SK-N-SH (cell line): ENCODE measurements around the gene TRAPPC6A.

Experiments
- CTCF ChIP-seq: fragments of 200-600 bp; sonication (generic); IDR thresholded peaks from 2 replicates; pipeline ENCODE4 v1.6.1; 2017; ENCODE audit warnings: antibody characterized with exemption, mild to moderate bottlenecking, moderate library complexity
- EP300 ChIP-seq, 2 experiments: IDR thresholded peaks; 2 replicates each; pipeline versions ENCODE4 v1.4.0 to v1.6.1; 2012; ENCODE audit warnings: borderline replicate concordance in 1 of 2, low read depth in 1 of 2, low read length in 1 of 2
- EZH2phosphoT487 ChIP-seq: fragments of 200-600 bp; sonication (generic); IDR thresholded peaks from 2 replicates; pipeline ENCODE4 v1.6.1; 2017; ENCODE audit warnings: low read depth, mixed run types, mild to moderate bottlenecking, antibody characterized with exemption, moderate library complexity, borderline replicate concordance
- FOXM1 ChIP-seq: IDR thresholded peaks from 2 replicates; pipeline ENCODE4 v1.4.0; 2012; ENCODE audit warnings: low read depth, mild to moderate bottlenecking
- JUND ChIP-seq: IDR thresholded peaks from 2 replicates; pipeline ENCODE4 v1.4.0; 2012
- MAX ChIP-seq: IDR thresholded peaks from 2 replicates; pipeline ENCODE4 v1.4.0; 2012; ENCODE audit warnings: low read depth
- POLR2AphosphoS5 ChIP-seq: IDR thresholded peaks from 2 replicates; pipeline ENCODE4 v1.6.1; 2012; ENCODE audit warnings: low read depth, low read length
- RCOR1 ChIP-seq: fragments of 150-350 bp; IDR thresholded peaks from 2 replicates; pipeline ENCODE4 v1.6.1; 2017; ENCODE audit warnings: antibody characterized with exemption, low read length
- TF ChIP-seq, protein P1 (sequence below): IDR thresholded peaks from 2 replicates; pipeline ENCODE4 v1.6.1; 2012; ENCODE audit warnings: mild to moderate bottlenecking, low read depth, low read length, moderate library complexity

GRCh38 chr19:45224645-45225044 lies 46.6 kb upstream of the TRAPPC6A start:
- TF ChIP-seq CTCF (no peak), POLR2AphosphoS5 (no peak), MAX (no peak), EP300 (IDR thresholded peaks at IDR 0.05; ENCODE audit: borderline replicate concordance in 1 of 2, low read depth in 1 of 2, low read length in 1 of 2) (no peak), JUND (no peak), FOXM1 (no peak), EZH2phosphoT487 (no peak), RCOR1 (no peak)
- TF ChIP-seq, protein P1, sequence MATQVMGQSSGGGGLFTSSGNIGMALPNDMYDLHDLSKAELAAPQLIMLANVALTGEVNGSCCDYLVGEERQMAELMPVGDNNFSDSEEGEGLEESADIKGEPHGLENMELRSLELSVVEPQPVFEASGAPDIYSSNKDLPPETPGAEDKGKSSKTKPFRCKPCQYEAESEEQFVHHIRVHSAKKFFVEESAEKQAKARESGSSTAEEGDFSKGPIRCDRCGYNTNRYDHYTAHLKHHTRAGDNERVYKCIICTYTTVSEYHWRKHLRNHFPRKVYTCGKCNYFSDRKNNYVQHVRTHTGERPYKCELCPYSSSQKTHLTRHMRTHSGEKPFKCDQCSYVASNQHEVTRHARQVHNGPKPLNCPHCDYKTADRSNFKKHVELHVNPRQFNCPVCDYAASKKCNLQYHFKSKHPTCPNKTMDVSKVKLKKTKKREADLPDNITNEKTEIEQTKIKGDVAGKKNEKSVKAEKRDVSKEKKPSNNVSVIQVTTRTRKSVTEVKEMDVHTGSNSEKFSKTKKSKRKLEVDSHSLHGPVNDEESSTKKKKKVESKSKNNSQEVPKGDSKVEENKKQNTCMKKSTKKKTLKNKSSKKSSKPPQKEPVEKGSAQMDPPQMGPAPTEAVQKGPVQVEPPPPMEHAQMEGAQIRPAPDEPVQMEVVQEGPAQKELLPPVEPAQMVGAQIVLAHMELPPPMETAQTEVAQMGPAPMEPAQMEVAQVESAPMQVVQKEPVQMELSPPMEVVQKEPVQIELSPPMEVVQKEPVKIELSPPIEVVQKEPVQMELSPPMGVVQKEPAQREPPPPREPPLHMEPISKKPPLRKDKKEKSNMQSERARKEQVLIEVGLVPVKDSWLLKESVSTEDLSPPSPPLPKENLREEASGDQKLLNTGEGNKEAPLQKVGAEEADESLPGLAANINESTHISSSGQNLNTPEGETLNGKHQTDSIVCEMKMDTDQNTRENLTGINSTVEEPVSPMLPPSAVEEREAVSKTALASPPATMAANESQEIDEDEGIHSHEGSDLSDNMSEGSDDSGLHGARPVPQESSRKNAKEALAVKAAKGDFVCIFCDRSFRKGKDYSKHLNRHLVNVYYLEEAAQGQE = no peak
